OCI-LY7 (cell line): ENCODE measurements around the gene RASGRP3.

Experiments
- EZH2phosphoT487 ChIP-seq: fragments of 200-600 bp; sonication (generic); IDR thresholded peaks from 2 replicates; pipeline ENCODE4 v1.6.1; 2018; ENCODE audit warnings: low read depth, borderline replicate concordance, mild to moderate bottlenecking, mixed run types, antibody characterized with exemption, low read length, moderate library complexity, mixed read lengths
- TF ChIP-seq, protein P1 (sequence below): fragments of 200-600 bp; sonication (generic); conservative IDR thresholded peaks from 2 replicates; pipeline ENCODE4 v1.5.1; 2014; ENCODE audit warnings: mild to moderate bottlenecking, antibody characterized with exemption, low read length, moderate library complexity, mixed read lengths

DNA sequence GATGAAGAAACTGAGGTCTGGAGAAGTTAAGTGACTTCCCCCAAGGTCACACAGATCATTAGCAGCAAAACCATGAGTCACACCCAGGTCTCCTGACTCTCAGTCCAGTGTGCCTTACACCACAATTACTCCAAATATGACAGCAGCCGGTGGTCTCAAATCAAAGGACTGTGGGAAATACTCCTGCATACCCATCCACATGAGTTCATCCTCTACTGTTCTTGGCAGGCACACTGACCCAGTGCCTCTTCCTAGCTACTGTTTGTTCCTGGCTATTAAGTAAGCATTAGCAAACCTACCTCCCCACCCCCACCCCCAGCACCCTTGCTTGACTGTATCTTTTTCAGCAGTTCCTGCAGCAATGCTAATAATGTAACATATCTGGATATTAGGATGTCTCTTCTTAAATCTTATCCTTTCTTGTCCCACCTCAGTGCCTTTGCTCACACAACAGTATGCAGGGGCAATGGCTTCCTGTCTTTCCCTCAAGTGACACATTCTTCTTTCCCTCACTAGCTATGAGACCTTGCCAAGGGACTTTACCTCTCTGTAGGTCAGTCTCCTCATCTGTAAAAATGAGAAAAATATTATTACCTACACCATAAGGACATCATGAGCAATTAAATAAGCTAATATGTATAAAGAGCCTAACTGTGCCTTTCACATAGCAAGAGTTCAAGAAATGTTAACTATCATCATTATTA, 76.5 kb downstream of the RASGRP3 start:
- TF ChIP-seq, protein P1, sequence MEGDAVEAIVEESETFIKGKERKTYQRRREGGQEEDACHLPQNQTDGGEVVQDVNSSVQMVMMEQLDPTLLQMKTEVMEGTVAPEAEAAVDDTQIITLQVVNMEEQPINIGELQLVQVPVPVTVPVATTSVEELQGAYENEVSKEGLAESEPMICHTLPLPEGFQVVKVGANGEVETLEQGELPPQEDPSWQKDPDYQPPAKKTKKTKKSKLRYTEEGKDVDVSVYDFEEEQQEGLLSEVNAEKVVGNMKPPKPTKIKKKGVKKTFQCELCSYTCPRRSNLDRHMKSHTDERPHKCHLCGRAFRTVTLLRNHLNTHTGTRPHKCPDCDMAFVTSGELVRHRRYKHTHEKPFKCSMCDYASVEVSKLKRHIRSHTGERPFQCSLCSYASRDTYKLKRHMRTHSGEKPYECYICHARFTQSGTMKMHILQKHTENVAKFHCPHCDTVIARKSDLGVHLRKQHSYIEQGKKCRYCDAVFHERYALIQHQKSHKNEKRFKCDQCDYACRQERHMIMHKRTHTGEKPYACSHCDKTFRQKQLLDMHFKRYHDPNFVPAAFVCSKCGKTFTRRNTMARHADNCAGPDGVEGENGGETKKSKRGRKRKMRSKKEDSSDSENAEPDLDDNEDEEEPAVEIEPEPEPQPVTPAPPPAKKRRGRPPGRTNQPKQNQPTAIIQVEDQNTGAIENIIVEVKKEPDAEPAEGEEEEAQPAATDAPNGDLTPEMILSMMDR = no peak
- TF ChIP-seq EZH2phosphoT487 = no peak
